DND-41 (cell line): ENCODE data around the gene EXOC8.

ENCODE experiments used
- ATAC-seq: fragments of 200-7000 bp; cut with Tn5 transposase; 3 replicates; pipeline ENCODE4 v1.9.1; 2021; ENCODE audit warnings: low read depth; ENCODE audit not compliant: insufficient read depth
- DNase-seq: peaks from one replicate; pipeline ENCODE4 v3.0.0-alpha.2; 2020
- H2AFZ ChIP-seq: 2 replicates; pipeline ENCODE4 v1.6.0; 2012; ENCODE audit warnings: low read depth, low read length
- H3K27ac ChIP-seq: 2 replicates; pipeline ENCODE4 v1.5.1; 2012; ENCODE audit warnings: low read length, inconsistent platforms
- H3K27me3 ChIP-seq: fragments of 200-600 bp; sonication (generic); 2 replicates; pipeline ENCODE4 v1.6.0; 2012; ENCODE audit warnings: low read length, mild to moderate bottlenecking, inconsistent platforms; ENCODE audit not compliant: insufficient read depth, poor library complexity
- H3K36me3 ChIP-seq: 2 replicates; pipeline ENCODE4 v1.5.1; 2012; ENCODE audit warnings: low read length, inconsistent platforms; ENCODE audit not compliant: insufficient read depth
- H3K4me1 ChIP-seq: 2 replicates; pipeline ENCODE4 v1.5.1; 2012; ENCODE audit warnings: mild to moderate bottlenecking, low read length; ENCODE audit not compliant: insufficient read depth
- H3K4me2 ChIP-seq: 2 replicates; pipeline ENCODE4 v1.6.0; 2012; ENCODE audit warnings: mild to moderate bottlenecking, moderate library complexity, low read length, inconsistent platforms; ENCODE audit not compliant: insufficient read depth
- H3K4me3 ChIP-seq, 2 experiments: fragments of 200-600 bp in 1 of 2; shearing (Covaris generic) in 1 of 2; 2 replicates each; pipeline ENCODE4 v1.5.1; 2012 to 2016; ENCODE audit warnings: inconsistent platforms in 2 of 2, low read length in 2 of 2, mild to moderate bottlenecking in 2 of 2, low read depth in 1 of 2, moderate library complexity in 1 of 2
- H3K79me2 ChIP-seq: 2 replicates; pipeline ENCODE4 v1.6.0; 2012; ENCODE audit warnings: low read length, inconsistent platforms; ENCODE audit not compliant: insufficient read depth
- H3K9ac ChIP-seq: 2 replicates; pipeline ENCODE4 v1.6.0; 2012; ENCODE audit warnings: low read depth, mild to moderate bottlenecking, inconsistent platforms, low read length, moderate library complexity
- H3K9me3 ChIP-seq: 2 replicates; pipeline ENCODE4 v1.5.1; 2012; ENCODE audit warnings: low read length, moderate library complexity, mild to moderate bottlenecking, inconsistent platforms; ENCODE audit not compliant: insufficient read depth, severe bottlenecking
- H4K20me1 ChIP-seq: 2 replicates; pipeline ENCODE4 v1.6.0; 2012; ENCODE audit warnings: low read length; ENCODE audit not compliant: insufficient read depth
- CTCF ChIP-seq: IDR thresholded peaks from 2 replicates; pipeline ENCODE4 v1.5.1; 2012; ENCODE audit warnings: borderline replicate concordance, low read length, moderate library complexity, mild to moderate bottlenecking; ENCODE audit not compliant: poor library complexity, severe bottlenecking; ENCODE audit errors: extremely low read depth
- EZH2 ChIP-seq: IDR thresholded peaks from 3 replicates; pipeline ENCODE4 v1.6.1; 2012; ENCODE audit warnings: borderline replicate concordance, low read depth, mild to moderate bottlenecking, moderate library complexity, low read length, inconsistent platforms; ENCODE audit not compliant: severe bottlenecking

The EXOC8 gene

GRCh38 chr1:231311720-231312431, 25.8 kb downstream of the EXOC8 start:
- Histone ChIP-seq H3K4me2 (no peak overlapping the region), H3K4me3 (no peak overlapping the region), H2AFZ (no peak overlapping the region), H3K36me3 (no peaks in the 10 kb centered on the region), H3K27me3 (no peaks in the 10 kb centered on the region), H3K27ac (no peak overlapping the region), H3K9ac (no peak overlapping the region), H4K20me1 (no peaks in the 10 kb centered on the region), H3K9me3 (no peaks in the 10 kb centered on the region), H3K79me2 (no peaks in the 10 kb centered on the region), H3K4me1 (no peaks in the 10 kb centered on the region)
- DNase-seq, result no peak
- no peak for ATAC-seq
- TF ChIP-seq CTCF (no peak), EZH2 (no peak)

DNA sequence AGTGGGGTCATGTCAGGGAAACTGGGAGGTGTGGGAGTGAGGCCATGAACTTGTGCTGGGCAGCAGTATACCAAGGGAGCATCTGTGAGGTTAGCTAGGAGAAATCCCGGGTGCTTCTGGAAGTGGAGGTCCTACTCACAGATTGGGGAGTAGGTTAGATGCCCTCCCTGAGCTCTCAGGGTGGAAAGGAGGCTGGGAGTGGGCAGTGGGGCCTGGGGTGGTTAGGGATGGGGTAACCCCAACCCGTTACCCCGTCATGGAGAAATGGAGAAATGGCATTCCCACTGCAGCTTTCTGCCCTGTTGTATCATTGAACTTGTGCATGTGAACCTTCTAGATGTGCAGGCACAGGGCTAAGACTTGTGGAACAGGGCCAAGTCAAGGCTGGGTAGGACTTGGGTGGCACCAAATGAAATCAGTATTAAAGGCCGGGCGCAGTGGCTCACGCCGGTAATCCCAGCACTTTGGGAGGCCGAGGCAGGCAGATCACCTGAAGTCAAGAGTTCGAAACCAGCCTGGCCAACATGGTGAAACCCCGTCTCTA, 27.2 kb downstream of the EXOC8 start:
- Histone ChIP-seq H3K79me2 (no peaks in the 10 kb centered on the region), H3K9ac (no peak overlapping the region), H3K27ac (no peak overlapping the region), H3K27me3 (no peaks in the 10 kb centered on the region), H2AFZ (no peak overlapping the region), H4K20me1 (no peaks in the 10 kb centered on the region), H3K9me3 (no peaks in the 10 kb centered on the region), H3K36me3 (no peaks in the 10 kb centered on the region), H3K4me1 (no peaks in the 10 kb centered on the region), H3K4me2 (no peak overlapping the region), H3K4me3 (no peak overlapping the region)
- no peak for ATAC-seq
- TF ChIP-seq CTCF (no peak), EZH2 (no peak)
- no peak for DNase-seq

DNA sequence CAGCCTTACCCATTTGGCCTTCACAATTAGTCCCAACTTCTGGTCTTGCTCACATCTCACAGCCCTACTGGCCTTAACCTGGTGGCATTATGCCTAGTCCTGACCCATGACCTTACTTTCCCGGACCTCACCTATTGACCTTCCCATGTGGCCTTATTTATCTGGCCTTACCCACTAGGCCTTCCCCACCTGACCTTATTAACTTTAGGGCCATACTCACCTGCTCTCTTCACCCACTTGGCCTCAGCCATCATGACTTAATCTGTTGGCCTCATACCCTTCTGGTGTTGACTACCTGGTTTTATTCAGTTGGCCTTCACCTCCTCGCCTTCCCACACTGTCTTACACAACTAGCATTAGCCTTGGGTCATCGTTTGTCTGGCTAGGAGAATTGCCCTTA, 35.7 kb downstream of the EXOC8 start:
- no peaks in the 10 kb centered on the region for H3K4me1 ChIP-seq
- H3K9me3 ChIP-seq, result no peaks in the 10 kb centered on the region
- no peaks in the 10 kb centered on the region for H3K79me2 ChIP-seq
- H3K27me3 ChIP-seq, result no peaks in the 10 kb centered on the region
- no peak overlapping the region for H3K27ac ChIP-seq
- H2AFZ ChIP-seq, result no peak overlapping the region
- H4K20me1 ChIP-seq, result no peaks in the 10 kb centered on the region
- H3K36me3 ChIP-seq, result no peaks in the 10 kb centered on the region
- H3K4me2 ChIP-seq, result no peak overlapping the region
- no peak overlapping the region for H3K4me3 ChIP-seq
- no peak for ATAC-seq
- no peak for DNase-seq
- H3K9ac ChIP-seq, result no peak overlapping the region
- TF ChIP-seq EZH2 (no peak), CTCF (no peak)
